HG03097 (cell line): ENCODE data around the gene OAS2.

Experiments
- ATAC-seq: cut with Tn5 transposase; IDR thresholded peaks from one replicate; pipeline ENCODE4 v1.9.1; 2021; ENCODE audit not compliant: unreplicated experiment, low FRiP score

The OAS2 gene

DNA sequence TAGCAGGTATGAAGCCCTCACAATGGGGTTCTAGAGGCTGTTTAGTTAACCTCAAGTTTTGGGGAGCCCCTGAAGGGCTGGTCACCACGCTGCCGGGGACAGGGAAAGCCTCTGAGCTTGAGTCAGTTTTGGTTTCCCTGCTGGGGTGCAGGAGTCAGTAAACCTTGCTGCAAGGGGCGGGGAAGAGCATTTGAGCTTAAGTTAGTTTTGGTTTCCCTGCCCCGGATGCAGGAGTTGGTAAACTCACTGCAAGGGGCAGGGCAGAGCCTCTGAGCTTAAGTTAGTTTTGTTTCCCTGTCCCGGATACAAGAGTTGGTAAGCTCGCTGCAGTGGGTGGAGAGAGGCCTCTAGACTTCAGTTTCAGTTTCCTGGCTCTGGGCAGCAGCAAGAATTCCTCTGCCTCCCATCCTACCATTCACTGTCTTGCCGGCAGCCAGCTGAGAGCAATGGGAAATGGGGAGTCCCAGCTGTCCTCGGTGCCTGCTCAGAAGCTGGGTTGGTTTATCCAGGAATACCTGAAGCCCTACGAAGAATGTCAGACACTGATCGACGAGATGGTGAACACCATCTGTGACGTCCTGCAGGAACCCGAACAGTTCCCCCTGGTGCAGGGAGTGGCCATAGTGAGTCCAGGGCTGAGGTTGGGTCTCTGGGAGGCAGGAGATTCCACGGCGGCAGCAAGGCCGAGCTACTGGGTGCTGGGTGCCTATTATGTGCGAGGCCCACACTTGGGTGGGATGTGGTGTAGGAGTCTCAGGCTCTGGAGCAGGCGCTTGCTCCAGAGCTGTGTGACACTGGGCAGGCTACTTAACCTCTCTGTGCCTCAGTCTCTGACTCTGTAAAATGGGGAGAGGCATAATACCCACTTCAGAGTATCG is at the start of gene OAS2:
Gene OAS2 (plus strand): TSS at position 357 of the 878 bp plus-strand sequence. CDS start 90 bp downstream, at position 447.
- peak; percentile 88 for ATAC-seq

GRCh38 chr12:112928978-112929377 is 49.3 kb upstream of the OAS2 start:
- no peak for ATAC-seq

GRCh38 chr12:112929715-112930114 is 48.6 kb upstream of the OAS2 start:
- ATAC-seq = no peak

DNA sequence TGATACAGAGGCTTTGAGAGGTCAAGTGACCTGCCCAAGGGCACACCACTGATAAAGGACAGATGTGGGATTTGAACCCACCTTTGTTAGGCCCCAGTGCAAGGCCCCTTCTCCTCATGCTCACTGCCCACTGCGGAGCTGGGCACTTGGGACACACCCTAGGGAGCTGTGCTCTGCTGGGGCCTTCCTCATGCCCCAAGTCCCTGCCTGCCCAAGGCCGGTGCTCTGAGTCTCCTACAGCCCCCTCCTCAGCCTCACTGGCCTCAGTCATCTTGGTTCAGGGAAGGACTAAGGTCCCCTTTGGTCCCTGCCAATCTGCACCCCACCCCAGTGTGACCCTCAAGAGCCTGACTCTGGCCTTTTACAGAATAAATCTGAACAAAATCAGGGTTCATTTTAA is 48.0 kb upstream of the OAS2 start:
- no peak for ATAC-seq

DNA sequence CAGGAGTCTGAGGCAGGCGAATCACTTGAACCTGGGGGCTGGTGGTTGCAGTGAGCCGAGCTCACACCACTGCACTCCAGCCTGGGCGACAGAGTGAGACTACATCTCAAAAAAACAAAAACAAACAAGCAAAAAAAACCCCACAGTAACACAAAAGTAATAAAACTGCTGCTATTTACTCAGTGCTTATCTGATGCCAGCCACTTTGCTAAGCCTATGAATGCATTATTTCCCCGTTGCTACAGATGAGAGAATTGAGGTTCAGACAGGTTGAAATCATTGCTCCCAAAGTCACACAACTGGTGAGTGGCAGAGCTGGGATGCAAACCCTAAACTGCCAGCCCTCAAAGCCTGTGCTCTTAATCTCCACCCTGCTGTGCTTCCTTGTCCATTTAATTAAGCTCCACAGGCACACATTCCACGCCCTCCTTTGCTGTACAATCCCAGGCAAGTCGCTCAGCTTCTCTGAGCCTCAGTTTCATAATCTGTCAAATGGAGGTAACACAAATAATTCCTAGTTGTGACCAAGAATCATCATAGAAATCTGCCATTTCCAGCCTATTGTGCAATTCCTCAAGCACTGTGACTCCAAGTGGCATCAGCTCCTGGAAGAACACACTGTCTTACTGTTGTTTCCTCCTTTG is 45.7 kb upstream of the OAS2 start:
- no peak for ATAC-seq

- no peak for ATAC-seq
These were observed 45.2 kb upstream of the OAS2 start for GRCh38 chr12:112933129-112933505.

GRCh38 chr12:112936264-112936663 is 42.1 kb upstream of the OAS2 start:
- ATAC-seq = no peak

DNA sequence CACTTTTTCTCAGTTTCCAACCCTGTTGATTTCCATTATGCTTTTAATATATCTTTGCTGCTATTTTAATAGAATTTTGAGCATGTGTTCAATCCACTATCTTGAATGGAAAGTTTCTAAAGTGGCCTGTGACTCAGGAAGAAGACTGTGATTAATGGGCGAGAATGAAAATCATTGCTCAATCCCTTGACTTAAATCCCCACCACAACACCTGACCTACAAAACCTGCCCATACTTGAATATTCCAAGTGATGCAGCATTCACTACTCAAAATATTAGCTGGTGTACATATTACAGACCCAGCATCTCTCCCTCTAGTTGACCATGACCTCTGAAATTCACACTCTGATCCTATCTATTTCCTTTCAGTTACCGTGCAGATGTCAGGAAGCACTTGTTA is 41.4 kb upstream of the OAS2 start:
- no peak for ATAC-seq

GRCh38 chr12:112937741-112938719 is 40.3 kb upstream of the OAS2 start, which contains the start of gene OAS3:
TSS of gene OAS3 (plus strand) at chr12:112938474. CDS start at chr12:112938531, 57 bp downstream.
- peak; percentile 38 for ATAC-seq

- no peak for ATAC-seq
These were observed 39.6 kb upstream of the OAS2 start for GRCh38 chr12:112938751-112939150.

GRCh38 chr12:112939761-112940381 is 38.4 kb upstream of the OAS2 start:
- ATAC-seq = no peak

DNA sequence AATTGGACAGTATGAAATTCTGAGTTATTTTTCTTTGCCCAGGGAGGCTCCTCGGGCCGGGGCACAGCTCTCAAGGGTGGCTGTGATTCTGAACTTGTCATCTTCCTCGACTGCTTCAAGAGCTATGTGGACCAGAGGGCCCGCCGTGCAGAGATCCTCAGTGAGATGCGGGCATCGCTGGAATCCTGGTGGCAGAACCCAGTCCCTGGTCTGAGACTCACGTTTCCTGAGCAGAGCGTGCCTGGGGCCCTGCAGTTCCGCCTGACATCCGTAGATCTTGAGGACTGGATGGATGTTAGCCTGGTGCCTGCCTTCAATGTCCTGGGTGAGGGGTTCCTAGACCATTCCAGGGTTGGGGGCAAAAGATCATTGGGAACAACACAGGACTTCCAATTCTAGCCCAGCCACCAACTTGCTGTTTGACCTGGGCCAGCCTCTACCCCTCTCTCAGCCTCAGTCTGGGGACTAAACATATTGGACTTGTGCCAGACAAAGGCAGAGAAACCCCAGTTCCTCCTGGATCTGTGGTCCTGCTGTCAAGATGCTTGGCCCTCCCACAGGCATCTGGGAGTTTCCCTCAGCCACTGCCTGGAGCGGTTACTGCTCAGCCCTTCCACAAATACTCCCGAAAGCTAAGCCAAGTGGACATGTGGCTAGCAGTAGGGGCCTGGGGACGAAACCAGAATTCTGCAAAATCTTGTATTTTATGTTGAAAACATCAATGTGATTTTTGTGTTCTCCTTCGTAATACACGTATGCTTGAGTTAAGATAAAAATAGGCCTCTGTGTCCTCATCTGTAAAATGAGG is 36.6 kb upstream of the OAS2 start:
- ATAC-seq = no peak

- ATAC-seq = no peak
These were observed 35.7 kb upstream of the OAS2 start for GRCh38 chr12:112942572-112942971.

GRCh38 chr12:112944024-112944690 is 34.2 kb upstream of the OAS2 start:
- ATAC-seq = no peak

DNA sequence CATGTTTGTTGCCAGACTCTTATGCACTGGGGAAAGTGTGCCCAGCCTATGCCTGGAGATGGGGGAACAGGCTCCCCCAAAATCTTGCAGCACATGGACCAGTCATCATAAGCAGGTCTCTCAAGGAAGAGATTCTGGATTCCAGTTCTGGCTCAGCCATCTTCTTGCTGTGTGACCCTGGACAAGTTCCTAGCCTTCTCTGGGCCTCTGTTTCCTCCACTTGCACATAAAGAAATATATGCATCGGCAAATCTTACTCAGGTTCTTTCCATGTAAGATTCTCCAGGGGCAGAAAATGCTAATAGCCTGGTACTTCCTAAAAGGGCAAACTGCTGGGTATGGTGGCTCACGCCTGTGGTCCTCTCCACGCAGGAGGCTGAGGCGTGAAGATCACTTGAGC is 32.8 kb upstream of the OAS2 start:
- ATAC-seq = no peak

- no peak for ATAC-seq
These were observed 31.9 kb upstream of the OAS2 start for GRCh38 chr12:112946236-112947000.

- ATAC-seq = no peak
These were observed 31.0 kb upstream of the OAS2 start for GRCh38 chr12:112947314-112947713.

GRCh38 chr12:112947761-112948160 is 30.6 kb upstream of the OAS2 start:
- no peak for ATAC-seq
